HG02763 (cell line): Measurements from ENCODE around the gene ARFGAP1.

Experiments
- ATAC-seq: cut with Tn5 transposase; IDR thresholded peaks from one replicate; pipeline ENCODE4 v1.9.1; 2021; ENCODE audit warnings: mild to moderate bottlenecking, moderate library complexity; ENCODE audit not compliant: unreplicated experiment

Gene ARFGAP1

DNA sequence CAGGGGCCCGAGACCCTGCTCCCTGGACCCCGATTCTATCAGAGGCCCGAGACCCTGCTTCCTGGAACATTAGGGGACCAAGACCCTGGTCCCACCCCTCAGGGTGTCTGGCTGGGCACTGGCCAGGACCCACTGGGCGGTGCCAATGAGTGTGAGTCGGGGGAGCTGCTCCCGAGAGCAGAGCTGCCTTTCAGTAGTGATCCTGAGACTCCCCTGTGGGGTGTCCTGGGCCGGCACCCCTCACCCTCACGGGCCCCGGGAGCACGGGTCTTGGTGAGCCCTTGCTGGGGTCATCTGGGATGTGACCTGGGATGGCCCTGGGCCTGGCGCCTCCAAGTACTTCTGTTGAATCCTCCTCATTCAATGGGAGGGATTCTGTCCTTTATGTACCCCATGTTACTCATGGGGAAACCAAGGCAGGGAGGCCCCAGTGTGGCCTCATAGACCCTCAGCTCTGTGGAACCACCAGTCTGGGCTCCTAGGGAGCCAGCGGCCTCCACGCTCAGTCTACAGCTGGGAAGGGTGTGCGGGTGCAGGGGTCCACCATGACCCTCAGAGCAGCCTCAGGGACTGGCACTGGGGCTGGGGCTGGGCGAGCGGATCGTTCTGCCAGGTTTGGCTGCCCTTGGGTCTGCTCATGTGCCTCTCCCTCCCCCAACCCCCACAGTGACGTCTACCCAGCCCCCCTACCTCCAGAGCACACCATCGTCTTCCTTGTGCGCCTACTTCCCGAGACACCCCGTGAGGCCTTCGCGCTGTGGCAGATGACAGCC is 46.0 kb downstream of the ARFGAP1 start:
- ATAC-seq = no peak

DNA sequence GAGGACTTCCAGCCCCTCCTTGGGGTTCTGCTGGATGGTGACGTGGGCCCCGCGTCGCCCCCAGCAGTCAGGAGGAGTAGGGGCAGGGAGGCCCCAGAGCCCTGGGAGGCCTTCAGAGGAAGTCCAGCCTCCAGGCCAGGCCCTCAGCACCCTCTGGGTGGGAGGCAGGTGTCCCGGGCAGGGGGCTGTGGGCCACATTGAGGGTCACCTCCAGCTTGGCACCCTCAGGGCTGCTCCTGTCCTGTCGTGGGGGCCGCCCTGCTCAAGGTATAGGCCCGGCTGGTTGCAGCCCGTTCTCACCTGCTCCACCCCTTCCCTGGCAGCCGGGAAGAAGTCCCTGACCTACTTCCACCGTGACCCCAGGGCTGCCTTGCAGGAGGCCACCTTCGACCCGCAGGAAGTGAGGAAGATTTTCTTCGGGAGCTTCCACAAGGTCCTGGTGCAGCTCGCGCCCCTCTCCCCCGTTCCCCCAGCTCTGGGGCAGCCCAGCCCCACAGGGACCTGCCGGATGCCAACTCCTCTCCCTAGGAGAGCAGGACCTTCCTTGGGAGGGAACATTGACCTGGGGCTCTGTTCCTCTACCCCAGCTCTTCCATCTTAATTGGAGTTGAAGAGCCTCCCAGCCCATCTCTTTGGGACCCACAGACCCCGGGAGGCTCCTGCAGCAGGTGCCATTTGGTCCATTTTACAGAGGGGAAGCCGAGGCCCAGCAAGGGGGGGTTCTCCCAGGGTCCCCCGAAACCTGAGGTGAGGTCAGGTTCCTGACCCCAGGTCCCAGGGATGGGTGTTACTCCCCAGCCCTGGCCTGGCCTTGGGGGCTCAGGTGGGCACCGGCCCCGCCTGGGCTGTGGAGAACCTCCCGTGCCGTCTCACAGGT is 46.8 kb downstream of the ARFGAP1 start:
- ATAC-seq = no peak

DNA sequence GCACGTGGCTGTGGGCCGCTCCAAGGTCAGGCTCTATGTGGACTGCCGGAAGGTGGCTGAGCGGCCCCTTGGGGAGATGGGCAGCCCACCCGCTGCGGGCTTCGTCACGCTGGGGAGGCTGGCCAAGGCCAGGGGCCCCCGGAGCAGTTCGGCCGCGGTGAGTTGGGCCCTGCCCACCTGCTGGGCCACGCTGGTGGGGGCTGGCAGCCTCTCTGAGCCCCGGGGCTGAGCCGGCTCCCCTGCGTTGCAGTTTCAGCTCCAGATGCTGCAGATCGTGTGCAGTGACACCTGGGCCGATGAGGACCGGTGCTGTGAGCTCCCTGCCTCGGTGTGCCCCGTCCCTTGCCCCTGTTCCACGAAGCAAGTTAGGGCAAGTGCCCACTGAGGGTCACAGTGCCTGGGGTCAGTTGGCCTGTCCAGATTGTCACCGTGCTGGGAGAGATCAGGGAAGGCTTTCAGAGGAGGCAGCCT is 47.5 kb downstream of the ARFGAP1 start:
- ATAC-seq = no peak

DNA sequence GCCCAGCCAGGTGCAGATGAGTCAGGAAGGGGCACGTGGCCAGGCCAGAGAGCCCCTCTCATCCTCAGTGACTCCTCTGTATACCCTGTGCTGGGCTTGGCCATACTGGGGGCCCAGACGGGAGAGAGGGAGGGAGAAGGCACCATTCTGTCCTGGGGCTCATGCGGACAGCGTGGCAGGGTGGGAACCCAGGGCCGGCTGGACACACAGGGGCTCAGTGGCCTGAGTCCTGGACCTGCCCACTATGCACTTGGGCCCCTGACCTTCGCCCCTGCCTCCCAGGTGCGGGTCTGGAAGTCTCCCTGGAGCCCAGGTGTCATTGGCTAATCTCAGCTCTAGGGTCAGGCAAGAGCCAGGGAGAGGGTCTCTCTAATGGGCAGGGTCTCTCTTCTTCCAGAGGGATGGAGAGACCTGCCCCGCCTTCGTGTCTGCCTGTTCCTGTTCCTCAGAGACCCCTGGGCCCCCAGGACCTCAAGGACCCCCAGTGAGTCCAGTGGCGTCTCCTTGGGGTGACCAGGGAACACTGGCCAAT is 48.1 kb downstream of the ARFGAP1 start:
- ATAC-seq = no peak

DNA sequence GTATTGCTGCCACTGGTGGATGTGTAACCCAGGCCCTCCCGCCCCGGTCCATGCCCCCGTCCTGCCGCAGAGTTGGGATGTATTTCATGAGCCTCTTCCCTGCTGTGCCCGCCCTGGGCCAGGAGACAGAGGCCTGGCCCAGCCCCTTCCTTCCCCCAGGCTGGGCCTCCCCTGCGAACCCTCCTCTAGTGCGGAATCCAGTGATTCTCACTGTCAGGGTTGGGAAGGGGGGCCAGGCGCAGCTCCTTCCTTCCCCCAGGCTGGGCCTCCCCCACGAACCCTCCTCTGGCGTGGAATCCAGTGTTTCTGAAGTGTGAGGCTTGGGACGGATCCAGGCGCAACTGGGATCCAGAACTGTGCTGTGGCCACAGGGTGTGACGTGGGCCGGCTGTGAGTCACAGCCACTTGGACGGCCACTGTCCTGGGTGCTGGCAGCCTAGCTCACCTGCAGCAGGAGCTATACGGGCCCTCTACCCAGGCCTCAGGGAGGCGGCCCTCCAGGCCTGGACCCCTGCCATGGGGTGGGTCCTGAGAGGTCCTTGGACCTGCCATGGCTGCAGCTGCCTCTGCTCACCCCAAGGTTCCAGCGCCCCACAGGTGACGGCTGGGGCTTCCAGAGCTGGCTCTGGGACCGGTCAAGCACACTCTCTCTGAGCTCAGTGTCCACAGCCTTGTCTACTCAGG is 48.7 kb downstream of the ARFGAP1 start:
- ATAC-seq = no peak

DNA sequence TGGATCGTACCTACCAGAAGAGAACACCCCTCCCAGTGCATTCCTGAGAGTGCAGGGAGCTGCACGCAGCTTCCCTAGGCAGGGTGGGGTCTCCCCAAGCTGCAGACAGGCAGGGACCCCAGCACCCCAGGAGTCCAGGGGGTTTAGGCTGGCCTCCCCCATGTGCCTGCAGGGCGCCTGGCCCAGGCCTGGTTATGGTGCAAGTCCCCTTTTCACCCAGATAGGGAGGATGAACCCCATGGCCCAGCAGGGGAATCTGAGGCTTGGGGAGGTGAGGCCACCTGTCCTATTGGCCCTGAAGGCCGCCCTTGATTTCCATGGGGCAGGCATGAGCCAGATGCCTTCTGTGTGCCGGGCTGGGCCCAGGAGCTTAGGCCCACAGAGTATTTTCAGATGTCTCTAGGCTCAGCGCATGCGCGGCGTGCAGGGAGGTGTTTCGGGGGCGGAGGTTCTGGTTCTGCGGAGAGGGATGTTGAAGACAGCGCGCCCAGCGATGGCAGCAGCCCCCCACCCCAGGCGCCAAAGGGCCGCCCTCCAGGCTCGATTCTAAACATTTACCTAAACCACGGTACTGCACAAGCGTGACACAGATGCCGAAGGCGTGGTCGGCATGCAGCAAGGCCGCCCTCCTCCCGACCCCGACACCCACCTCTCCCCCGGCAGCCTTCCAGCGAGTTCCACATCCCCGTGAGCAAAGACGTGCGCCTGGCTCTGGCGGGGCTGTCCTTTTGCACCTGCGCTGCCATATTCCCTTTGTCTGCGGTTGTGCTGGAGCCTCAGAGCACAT is 49.7 kb downstream of the ARFGAP1 start:
- ATAC-seq = no peak

DNA sequence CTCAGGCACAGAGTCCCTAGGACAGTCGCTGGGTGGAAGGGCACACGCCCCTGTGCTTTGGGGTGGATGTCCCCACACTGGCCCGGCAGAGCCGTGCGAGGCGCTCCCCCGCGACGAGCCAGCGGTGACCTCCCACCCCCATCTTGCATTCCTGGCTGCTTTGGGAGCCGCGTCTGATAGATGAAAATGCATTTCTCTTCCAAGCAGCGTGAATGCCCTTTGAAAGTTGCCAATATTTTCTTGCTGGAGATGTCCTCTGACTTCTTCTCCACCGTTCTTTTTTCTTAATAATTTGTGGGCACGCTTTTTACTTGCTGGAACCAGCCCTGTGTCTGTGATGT is 50.3 kb downstream of the ARFGAP1 start:
- no peak for ATAC-seq

DNA sequence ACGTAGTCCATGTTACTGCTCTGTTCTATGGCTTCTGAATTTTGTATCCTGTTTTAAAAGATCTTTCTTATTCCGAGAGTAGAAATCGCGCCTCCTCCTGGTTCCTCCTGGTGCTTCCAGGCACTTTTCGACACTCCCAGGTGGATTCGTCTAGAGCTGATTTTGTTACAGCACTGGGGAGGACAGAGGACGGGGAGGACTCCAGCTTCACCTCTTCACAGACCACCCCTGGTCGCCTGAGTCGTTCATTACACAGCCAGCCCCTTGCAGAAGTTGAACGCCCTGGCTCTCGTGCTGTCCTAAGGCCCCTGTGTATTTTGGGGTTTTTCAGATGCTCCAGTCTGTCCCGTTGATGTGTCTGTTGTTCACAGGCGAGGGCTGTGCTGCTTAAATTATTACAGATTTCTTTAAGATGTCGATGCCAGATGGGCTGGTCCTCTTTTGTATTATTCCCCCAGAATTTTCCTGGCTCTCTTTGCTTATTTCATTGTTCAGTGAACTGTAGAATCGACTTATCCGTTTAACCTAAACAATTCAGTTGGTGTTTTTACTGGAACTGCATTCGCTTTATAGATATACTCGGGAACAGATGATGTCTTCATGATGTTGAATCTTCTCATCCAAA is 50.9 kb downstream of the ARFGAP1 start:
- no peak for ATAC-seq

DNA sequence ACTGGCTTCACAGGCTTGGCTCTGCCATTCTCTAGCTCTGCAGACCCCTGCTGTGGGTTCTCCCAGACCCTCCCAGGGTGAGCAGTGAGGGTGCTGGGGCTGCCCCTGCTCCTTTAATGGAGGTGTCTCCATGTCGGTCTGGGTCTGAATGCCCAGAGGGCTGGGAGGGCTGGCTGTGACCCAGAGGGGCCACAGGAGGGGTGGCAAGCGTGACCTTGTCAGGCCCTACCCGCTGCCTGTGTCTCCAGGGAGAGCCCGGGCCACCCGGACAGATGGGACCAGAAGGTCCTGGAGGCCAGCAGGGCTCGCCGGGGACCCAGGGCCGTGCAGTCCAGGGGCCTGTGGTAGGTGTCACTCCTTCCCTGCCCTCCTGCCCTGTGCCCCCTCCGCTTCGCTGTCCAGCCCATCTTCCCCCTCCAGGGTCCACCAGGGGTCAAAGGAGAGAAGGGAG is 52.4 kb downstream of the ARFGAP1 start:
- no peak for ATAC-seq

DNA sequence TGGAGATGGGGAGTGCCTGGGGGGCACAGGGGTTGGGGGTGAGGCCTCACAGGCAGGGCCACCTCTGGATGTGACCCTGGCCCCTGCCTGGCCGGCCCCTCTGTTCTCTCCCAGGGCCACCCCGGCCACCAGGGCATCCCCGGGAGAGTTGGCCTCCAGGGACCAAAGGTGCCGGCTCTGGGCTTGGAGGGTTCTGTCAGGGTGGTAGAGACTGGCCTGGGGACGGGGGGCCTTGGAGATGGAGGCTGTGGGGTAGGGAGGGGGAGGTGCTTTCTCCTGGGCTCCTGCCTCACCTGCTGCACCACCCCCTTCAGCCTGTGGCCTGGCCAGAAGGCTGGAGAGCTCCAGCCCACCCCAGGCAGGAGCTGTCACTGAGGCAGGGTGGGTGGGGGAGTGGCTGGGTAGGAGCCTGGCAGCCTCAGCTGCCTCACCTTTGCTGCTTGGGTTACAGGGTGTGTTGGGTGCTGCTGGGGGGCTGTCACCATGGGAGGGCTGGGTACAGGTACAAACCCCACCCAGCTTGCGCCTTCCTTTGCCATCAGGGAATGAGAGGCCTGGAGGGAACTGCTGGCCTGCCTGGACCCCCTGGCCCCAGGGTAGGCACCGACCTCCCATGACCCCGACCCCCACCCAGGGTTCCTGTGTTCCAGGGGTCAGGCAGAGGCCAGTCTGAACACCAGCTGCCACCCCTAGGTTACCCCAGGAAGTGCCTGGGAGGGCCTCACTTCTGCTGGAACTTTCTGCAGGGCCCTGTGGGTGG is 53.1 kb downstream of the ARFGAP1 start:
- no peak for ATAC-seq

DNA sequence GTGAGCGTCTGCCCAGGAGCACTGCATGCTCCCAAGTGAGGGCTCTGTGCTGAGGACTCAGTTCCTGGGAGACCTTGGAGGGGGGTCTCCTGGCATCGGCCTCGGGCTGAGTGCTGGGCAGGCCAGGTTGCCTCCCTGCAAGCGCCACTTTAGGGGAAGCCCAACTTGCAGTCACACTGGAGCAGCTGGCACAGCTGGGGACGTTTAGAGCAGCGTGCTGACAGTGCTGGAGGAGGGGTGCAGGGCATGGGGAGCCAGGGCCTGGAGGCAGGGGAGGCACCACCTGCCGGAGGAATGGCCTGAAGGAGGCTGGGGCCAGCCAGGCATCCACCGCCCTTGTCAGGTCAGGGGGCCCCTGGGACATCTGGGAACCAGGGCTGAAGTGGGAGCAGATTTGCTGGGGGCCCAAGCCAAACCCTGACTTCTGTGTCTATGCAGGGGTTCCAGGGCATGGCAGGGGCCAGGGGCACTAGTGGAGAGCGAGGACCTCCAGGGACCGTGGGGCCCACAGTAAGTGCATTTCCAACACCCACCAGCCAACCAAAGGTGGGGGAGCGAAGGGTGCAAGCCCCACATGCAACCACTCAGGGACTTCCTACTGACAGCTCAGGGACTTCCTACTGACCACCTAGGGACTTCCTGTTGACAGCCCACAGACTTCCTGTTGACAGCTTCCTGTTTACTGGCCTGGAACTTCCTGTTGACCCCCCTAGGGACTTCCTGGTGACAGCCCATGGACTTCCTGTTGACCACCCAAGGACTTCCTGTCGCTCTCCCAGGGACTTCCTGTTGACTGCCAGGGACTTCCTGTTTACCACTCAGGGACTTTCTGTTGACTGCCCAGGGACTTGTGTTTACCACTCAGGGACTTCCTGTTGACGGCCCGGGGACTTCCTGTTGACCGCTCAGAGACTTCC is 54.0 kb downstream of the ARFGAP1 start:
- no peak for ATAC-seq

DNA sequence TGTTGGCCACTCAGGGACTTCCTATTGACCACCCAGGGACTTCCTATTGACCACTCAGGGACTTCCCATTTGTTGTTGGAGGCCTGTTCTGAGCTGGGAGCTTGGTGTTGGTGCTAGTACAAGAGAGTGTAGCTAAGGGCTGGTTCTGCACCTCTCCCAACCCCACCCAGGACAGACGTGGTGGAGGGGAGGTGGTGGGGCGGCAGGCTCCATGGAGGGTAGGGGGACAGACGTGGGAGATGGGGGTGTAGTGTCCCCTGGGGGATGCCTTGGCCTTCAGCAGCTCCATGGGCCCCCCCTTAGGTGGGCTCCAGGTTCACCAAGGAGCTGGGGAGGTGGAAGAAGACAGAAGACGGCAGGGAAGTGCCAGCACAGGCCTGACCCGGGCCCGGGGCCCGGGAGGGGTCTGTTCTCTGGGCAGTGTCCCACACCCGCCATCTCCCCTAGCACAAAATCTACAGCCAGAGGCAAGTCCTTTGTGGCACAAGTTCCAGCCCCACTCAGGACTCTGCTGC is 54.7 kb downstream of the ARFGAP1 start:
- no peak for ATAC-seq

DNA sequence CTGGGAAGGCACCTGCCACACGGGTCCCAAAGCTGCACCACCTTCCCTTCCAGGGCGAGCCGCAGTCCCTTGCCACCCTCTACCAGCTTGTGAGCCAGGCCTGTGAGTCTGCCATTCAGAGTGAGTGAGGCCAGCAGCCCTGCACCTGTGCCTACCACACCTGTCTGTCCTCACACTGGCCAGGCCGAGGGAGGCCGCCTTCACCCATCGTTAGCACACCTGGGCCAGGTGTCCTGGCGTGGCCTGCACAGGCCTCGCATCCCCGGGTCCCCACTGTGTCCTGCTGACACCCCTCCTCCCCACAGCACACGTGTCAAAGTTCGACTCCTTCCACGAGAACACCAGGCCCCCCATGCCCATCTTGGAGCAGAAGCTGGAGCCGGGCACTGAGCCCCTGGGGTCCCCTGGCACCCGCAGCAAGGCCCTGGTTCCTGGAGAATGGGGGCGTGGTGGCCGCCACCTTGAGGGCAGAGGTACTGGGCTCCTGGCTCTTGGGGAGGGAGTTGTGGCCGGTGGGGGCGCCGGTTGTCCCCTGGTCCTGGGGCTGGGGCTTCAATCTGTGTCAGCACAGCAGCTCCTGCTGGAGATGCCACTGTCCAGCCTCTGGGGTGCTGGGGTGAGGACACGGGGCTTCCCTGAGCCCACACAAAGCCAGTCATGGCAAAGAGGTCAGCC is 55.5 kb downstream of the ARFGAP1 start:
- ATAC-seq = no peak

DNA sequence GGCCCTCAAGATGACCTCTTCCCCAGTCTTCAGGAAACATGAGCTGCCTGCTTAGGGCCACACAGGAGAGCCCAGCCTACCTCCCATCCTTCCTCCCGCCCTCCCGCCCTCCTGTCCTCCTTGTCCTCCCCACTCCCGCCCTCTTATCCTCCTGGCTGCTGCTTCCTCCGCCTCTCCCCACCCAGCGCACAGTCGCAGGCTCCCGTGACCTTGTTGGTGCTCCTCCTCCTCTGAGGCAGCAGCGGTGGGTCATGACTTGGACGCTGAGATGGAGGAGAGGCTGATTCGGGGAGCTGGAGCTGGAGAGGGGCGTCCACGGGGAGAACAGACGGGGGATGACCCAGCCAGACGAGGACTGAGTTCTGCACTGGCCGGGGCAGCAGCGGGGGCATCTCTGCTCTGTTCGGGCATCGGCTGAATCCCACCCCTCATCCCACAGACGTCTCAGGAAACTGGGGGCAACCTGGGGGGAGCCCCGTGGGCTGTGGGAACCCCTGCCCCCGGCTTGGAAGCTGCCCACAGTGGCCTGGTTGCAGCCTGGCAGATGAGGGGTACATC is 56.2 kb downstream of the ARFGAP1 start:
- ATAC-seq = no peak

DNA sequence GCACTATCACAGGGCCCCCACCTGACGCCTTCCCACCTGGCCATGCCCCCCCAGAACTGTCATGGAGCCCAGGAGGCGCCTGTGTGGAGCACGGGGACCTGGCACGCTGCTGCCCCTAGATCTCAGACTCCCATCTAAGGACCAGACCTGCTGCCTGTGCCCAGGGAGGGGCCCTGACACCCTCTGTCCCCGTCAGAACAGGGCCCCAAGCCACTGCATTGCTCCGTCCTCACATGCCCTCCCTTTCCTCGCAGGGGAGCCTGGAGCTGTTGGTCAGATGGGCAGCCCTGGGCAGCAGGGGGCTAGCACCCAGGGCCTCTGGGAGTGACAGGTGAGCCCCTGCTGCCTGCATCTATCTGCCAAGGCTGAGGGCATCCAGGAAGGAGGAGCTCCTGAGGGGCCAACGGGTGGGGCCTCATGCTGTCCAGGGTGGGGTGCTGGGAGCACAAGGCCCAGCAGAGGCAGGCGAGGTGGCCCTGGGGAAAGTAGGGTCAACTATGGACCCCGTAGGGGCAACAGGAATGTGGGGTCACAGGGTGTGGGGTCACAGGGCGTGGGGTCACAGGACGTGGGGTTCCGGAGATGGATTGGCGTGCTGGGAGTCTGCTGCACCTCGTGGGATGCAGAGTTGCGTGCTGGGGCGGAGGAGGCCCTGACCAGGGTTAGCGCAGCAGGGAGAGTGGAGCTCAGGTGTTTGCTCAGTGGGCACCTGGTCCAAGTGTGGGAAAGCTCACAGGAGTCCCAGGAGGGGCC is 56.9 kb downstream of the ARFGAP1 start:
- no peak for ATAC-seq

DNA sequence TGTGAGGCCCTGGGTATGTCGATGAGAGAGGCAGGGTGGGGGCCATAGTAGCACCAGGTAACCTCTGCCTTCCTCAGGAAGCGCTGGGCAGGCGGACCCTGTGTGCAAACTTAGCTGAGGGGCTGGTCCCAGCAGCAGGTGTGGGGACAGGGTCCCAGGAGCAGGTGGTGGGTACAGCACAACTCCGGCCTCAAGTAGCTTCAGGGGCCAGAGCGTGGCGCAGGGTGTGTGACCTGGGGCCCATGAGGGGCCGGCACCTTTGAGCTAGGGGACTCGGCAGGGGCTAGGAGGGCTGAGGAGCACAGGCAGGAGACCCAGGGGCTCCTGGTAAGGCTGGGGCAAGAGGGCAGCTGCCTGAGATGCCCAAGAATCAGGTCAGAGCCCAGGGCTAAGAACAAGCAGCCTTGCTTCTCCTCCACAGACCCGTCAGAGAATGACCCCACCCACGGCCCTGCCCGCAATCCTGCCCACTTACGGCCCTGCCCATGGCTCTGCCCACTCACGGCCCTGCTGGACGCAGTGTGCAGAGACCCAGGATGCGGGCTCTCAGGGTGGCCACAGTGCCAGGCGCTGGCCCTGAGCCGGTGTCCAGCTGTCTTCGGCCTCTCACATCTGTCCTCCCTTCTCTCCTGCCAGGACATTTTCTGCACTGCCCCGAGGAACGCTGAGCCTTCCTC is 57.6 kb downstream of the ARFGAP1 start:
- no peak for ATAC-seq
